ENCODE measurements around the gene RBFOX1.

The RBFOX1 gene

DNA sequence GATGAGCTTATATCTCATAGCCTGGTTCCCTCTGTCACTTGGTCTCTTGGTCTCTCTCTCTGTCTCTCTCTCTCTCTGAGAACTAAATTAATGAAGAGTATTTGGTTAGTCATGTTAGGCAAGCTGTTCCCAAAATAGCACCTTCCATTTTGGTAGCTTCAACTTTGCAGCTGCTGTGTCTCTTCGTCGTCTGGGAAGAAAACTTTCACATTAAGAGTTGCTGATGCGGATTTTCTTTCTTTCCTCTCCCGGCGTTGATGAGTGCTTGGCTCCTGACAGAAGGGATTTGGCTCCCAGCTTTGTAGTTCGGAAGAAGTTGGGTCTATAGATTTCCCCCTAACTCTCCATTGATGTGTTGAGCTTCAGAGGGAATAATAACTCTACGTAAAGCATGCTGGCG lies at the start of gene RBFOX1:
RBFOX1 (plus strand) TSS at position 235 of the 400 bp plus-strand sequence.
- Histone ChIP-seq H3K4me1 (ENCODE audit: control insufficient read depth, insufficient read depth, low read length) (no peaks in the 10 kb centered on the region), H3K36me3 (ENCODE audit: control insufficient read depth, insufficient read depth, low read length) (no peaks in the 10 kb centered on the region), H3K9ac (ENCODE audit: low read length) (no peak within 1 kb of the TSS), H3K9me3 (ENCODE audit: control insufficient read depth, low read length) (no peaks in the 10 kb centered on the region), H3K27me3 (ENCODE audit: control insufficient read depth, insufficient read depth, low read length) (no peaks in the 10 kb centered on the region), H3K4me3 (ENCODE audit: low read length) (no peak within 1 kb of the TSS)

DNA sequence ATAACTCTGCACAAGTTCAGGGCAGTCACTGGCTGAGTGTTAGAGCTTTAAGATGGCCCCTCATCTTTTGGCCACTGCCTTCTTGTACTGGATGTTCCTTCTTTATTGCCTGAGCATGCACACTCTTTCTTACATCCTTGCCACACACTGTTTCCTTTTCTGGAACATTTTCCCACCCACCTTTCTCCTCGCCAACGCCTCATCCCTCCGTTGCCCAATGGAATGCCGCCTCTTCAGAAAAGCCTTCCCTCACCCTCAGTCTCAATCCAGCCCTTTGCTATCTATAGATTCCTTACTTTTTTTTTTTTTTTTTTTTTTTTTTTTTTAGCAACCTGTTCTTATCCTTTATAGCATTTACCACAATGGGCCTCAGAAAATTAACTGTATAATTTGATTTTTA lies 47.9 kb upstream of the RBFOX1 start:
- no peaks in the 10 kb centered on the region for H3K9me3 ChIP-seq (ENCODE audit: control insufficient read depth, low read length)
- no peaks in the 10 kb centered on the region for H3K4me1 ChIP-seq (ENCODE audit: control insufficient read depth, insufficient read depth, low read length)
- no peaks in the 10 kb centered on the region for H3K27me3 ChIP-seq (ENCODE audit: control insufficient read depth, insufficient read depth, low read length)
- H3K9ac ChIP-seq (ENCODE audit: low read length), result no peak overlapping the region
- H3K36me3 ChIP-seq (ENCODE audit: control insufficient read depth, insufficient read depth, low read length), result no peaks in the 10 kb centered on the region
- no peak overlapping the region for H3K4me3 ChIP-seq (ENCODE audit: low read length)

DNA sequence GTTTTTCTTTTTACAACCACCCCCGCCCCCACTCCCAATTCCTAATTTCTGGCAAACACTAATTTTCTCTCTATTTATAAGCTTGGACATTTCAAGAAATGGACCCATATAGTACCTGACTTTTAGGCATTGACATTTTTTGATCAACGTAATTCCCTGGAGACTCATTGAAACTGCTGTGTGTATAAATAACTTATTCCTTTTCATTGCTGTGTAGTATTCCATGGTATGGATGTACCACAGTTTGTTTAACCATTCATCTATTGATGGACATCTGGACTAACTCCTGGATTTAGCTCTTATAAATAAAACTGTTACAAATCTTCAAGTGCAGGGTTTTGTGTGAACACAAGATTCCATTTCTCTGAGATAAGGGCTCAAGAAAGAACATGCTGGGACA lies 47.1 kb upstream of the RBFOX1 start:
- Histone ChIP-seq H3K36me3 (ENCODE audit: control insufficient read depth, insufficient read depth, low read length) (no peaks in the 10 kb centered on the region), H3K9ac (ENCODE audit: low read length) (no peak overlapping the region), H3K4me3 (ENCODE audit: low read length) (no peak overlapping the region), H3K9me3 (ENCODE audit: control insufficient read depth, low read length) (no peaks in the 10 kb centered on the region), H3K27me3 (ENCODE audit: control insufficient read depth, insufficient read depth, low read length) (no peaks in the 10 kb centered on the region), H3K4me1 (ENCODE audit: control insufficient read depth, insufficient read depth, low read length) (no peaks in the 10 kb centered on the region)

DNA sequence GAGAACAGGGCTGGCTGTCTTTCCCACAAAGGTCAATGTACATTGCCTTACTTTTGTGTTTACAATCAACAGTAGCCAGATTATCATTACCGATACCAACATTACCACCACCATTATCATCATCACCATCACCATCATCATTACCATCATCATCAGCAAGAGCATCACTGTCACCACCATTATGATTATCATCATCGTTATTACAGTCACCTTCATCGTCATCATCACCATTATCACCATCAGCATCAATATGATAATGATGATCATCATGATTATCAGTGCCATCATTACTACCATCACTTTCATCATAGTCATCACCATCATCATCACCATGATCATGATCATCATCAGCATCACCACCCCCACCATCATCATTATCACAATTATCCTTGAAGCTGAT lies 43.3 kb upstream of the RBFOX1 start:
- Histone ChIP-seq H3K9me3 (ENCODE audit: control insufficient read depth, low read length) (no peaks in the 10 kb centered on the region), H3K9ac (ENCODE audit: low read length) (no peak overlapping the region), H3K4me3 (ENCODE audit: low read length) (no peak overlapping the region), H3K27me3 (ENCODE audit: control insufficient read depth, insufficient read depth, low read length) (no peaks in the 10 kb centered on the region), H3K36me3 (ENCODE audit: control insufficient read depth, insufficient read depth, low read length) (no peaks in the 10 kb centered on the region), H3K4me1 (ENCODE audit: control insufficient read depth, insufficient read depth, low read length) (no peaks in the 10 kb centered on the region)

DNA sequence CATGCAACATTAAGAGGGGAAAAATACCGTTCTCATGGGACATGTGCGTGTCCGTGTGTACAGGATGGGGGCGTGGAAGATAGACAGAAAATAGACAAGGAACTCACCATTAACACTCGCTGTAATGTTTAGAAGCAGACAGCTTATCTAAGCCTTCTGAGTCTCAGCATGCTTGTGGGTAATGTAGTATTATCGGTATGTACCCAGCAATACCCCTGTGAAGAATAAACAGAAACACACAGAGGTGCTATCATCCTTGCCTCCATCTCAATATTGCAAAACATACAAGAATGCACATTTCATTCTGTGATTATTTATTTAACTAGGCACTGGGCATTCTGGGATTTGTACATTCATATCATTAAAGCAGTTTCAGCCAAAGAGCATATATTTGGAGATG lies 42.0 kb upstream of the RBFOX1 start:
- Histone ChIP-seq H3K27me3 (ENCODE audit: control insufficient read depth, insufficient read depth, low read length) (no peaks in the 10 kb centered on the region), H3K4me3 (ENCODE audit: low read length) (no peak overlapping the region), H3K36me3 (ENCODE audit: control insufficient read depth, insufficient read depth, low read length) (no peaks in the 10 kb centered on the region), H3K9me3 (ENCODE audit: control insufficient read depth, low read length) (no peaks in the 10 kb centered on the region), H3K9ac (ENCODE audit: low read length) (no peak overlapping the region), H3K4me1 (ENCODE audit: control insufficient read depth, insufficient read depth, low read length) (no peaks in the 10 kb centered on the region)

DNA sequence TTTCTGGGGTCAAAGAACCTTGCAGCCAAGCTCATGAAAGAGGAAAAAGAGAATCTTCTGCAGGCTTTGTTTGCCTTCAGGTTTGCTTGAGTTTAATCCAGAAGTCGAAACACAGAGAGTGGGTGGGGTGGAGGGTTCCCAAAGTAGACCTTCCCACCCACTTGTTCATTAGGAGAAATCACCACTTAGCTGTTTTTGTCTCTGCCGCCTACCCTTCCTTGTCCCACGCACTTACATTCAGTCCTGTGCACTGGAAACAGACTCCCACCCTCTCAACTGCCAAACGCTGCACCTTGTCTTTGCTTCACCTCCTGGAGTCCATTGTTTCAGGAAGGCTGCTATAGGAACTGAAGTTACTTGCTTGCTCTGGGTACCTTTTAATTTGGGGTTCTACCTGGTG lies 38.6 kb upstream of the RBFOX1 start:
- no peak overlapping the region for H3K9ac ChIP-seq (ENCODE audit: low read length)
- H3K36me3 ChIP-seq (ENCODE audit: control insufficient read depth, insufficient read depth, low read length), result no peaks in the 10 kb centered on the region
- H3K9me3 ChIP-seq (ENCODE audit: control insufficient read depth, low read length), result no peaks in the 10 kb centered on the region
- H3K4me3 ChIP-seq (ENCODE audit: low read length), result no peak overlapping the region
- H3K27me3 ChIP-seq (ENCODE audit: control insufficient read depth, insufficient read depth, low read length), result no peaks in the 10 kb centered on the region
- H3K4me1 ChIP-seq (ENCODE audit: control insufficient read depth, insufficient read depth, low read length), result no peaks in the 10 kb centered on the region

DNA sequence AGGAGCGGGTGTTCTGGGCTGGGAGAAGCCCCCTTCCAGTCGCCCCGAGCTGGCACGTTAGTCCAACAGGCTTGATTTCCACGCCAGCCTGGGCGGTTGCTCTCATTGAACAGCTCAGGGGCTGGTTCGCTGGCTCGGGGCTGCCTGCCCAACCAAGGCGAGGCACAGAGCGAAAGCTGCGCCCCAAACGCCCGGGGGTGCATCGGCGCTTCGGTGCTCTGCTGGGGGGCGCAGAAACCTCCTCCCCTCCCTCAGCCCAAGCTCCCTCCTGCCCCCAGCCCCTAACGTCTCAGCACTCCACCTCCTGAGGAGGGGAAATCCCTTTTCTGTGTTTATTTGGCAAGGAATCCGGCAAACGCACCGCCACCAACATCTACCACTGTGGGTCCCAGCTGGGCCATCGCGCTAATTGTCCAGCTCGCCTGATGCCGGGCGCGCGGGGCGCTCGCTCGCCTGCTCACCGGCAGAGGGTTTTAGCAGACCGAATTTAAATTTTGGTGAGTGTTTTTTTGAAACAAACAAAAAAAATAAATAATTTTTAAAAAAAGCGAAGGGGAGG lies 29.5 kb upstream of the RBFOX1 start:
- Histone ChIP-seq H3K9ac (ENCODE audit: low read length) (no peak overlapping the region), H3K4me1 (ENCODE audit: control insufficient read depth, insufficient read depth, low read length) (no peaks in the 10 kb centered on the region), H3K4me3 (ENCODE audit: low read length) (no peak overlapping the region), H3K36me3 (ENCODE audit: control insufficient read depth, insufficient read depth, low read length) (no peaks in the 10 kb centered on the region), H3K27me3 (ENCODE audit: control insufficient read depth, insufficient read depth, low read length) (peaks cover 15% of the 10 kb centered on the region), H3K9me3 (ENCODE audit: control insufficient read depth, low read length) (no peaks in the 10 kb centered on the region)

DNA sequence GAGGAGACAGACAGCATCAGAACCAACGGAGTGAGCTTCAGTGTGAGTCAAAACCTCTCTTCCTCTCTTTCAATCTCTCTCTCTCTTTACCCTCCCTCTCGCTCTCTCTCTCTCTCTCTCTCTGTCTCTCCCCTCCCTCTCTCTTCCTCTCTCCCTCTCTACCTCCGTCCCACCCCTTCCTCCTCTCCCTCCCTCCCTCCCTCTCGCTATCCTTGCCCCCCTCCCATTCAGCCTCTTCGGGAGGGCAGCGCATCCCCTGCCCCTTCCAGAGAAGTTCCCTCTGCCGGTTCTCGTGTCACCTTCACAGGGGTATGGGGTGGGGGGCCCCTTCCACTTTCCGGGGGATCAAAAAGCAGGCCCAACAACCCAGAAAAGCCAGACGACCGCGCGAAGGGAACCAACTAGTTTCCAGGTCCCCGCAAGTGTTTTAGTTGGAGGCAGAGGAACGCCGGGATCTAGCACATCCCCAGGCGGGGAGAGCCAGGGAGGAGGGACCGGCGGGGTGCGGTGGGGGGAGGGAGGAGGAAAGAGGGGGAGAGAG lies 28.9 kb upstream of the RBFOX1 start:
- Histone ChIP-seq H3K36me3 (ENCODE audit: control insufficient read depth, insufficient read depth, low read length) (no peaks in the 10 kb centered on the region), H3K27me3 (ENCODE audit: control insufficient read depth, insufficient read depth, low read length) (peaks cover 15% of the 10 kb centered on the region), H3K9me3 (ENCODE audit: control insufficient read depth, low read length) (no peaks in the 10 kb centered on the region), H3K4me3 (ENCODE audit: low read length) (no peak overlapping the region), H3K9ac (ENCODE audit: low read length) (no peak overlapping the region), H3K4me1 (ENCODE audit: control insufficient read depth, insufficient read depth, low read length) (no peaks in the 10 kb centered on the region)

DNA sequence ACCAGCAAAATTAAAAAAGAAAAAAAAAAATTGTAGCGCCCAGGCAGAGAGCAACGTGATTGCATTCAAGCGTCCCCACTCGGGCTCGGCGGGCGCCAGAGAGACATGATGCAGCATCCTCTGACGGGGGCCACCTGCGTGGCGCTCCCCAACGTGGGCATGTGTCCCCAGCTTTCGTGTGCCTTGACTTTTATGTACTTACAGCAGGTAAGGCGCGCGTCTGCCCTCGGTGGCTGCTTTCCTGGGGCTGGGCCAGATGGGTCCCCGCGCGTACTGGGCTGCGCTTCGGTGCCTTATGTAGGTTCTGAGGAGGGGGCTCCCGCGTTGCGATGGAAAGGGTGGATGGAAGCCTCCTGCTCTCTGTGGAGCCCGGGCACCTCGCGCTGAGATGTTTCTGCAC lies 28.4 kb upstream of the RBFOX1 start:
- no peaks in the 10 kb centered on the region for H3K9me3 ChIP-seq (ENCODE audit: control insufficient read depth, low read length)
- no peaks in the 10 kb centered on the region for H3K4me1 ChIP-seq (ENCODE audit: control insufficient read depth, insufficient read depth, low read length)
- H3K36me3 ChIP-seq (ENCODE audit: control insufficient read depth, insufficient read depth, low read length), result no peaks in the 10 kb centered on the region
- no peak overlapping the region for H3K9ac ChIP-seq (ENCODE audit: low read length)
- peaks cover 15% of the 10 kb centered on the region for H3K27me3 ChIP-seq (ENCODE audit: control insufficient read depth, insufficient read depth, low read length)
- H3K4me3 ChIP-seq (ENCODE audit: low read length), result no peak overlapping the region

DNA sequence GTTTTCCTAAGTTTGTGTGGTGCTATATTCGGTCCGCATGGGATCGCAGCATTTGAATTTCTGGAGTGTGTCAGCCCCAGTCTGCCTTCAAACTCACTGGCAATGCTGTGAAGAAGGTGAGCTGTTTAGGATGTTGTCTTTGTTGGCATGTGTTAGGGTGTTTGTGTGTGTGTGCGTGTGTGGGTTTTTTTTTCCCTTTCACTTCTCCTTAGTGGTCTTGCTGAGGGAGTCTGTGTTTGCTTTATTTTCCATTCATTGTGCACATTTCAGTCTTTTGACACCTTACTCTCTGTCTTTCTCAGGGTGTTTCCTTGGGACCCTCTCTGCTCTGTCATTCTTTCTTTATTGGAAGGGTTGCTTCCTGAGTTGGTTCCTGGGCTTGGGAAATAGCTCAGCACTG lies 27.7 kb upstream of the RBFOX1 start:
- Histone ChIP-seq H3K27me3 (ENCODE audit: control insufficient read depth, insufficient read depth, low read length) (peaks cover 15% of the 10 kb centered on the region), H3K4me1 (ENCODE audit: control insufficient read depth, insufficient read depth, low read length) (no peaks in the 10 kb centered on the region), H3K36me3 (ENCODE audit: control insufficient read depth, insufficient read depth, low read length) (no peaks in the 10 kb centered on the region), H3K9me3 (ENCODE audit: control insufficient read depth, low read length) (no peaks in the 10 kb centered on the region), H3K4me3 (ENCODE audit: low read length) (no peak overlapping the region), H3K9ac (ENCODE audit: low read length) (no peak overlapping the region)

DNA sequence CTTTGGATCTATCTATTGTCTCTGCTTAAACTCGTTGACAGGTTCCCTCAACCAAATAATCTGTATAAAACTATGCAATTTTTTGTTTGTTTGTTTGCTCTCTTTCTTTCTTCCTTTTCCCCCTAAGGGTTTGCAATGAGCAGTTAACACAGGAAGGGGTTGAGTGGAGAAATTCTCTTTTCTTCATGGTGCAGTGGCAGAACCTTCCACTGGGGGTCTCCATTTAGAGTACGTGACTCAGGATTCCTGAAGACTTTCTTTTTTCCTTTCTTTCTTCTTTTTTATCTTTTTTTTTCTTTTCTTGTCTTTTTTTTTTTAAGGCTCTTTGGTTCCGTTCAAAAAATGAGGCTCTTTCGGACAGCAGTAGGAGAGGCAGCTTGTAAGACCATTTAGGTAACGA lies 19.5 kb upstream of the RBFOX1 start:
- Histone ChIP-seq H3K4me1 (ENCODE audit: control insufficient read depth, insufficient read depth, low read length) (no peaks in the 10 kb centered on the region), H3K9ac (ENCODE audit: low read length) (no peak overlapping the region), H3K4me3 (ENCODE audit: low read length) (no peak overlapping the region), H3K36me3 (ENCODE audit: control insufficient read depth, insufficient read depth, low read length) (no peaks in the 10 kb centered on the region), H3K27me3 (ENCODE audit: control insufficient read depth, insufficient read depth, low read length) (no peaks in the 10 kb centered on the region), H3K9me3 (ENCODE audit: control insufficient read depth, low read length) (no peaks in the 10 kb centered on the region)

DNA sequence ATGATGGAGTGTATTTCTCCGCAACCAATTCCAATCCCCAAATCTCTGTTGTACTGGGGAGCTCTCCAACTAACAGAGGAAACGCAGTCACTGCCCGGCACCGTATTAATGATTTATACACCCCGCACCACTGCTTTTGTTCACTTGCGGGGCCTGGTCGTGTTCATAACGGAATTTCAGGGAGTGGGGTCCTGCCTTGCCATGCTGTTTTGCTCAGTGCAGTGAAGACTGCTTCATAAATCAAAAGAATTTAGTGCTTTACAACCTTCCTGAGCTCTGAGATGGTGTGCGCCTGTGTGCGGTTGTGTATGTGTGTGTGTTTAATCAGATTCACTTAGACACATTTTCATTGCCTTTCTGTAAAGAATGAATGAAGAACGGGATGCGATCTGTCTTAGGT lies 18.5 kb upstream of the RBFOX1 start:
- Histone ChIP-seq H3K27me3 (ENCODE audit: control insufficient read depth, insufficient read depth, low read length) (no peaks in the 10 kb centered on the region), H3K9ac (ENCODE audit: low read length) (no peak overlapping the region), H3K4me1 (ENCODE audit: control insufficient read depth, insufficient read depth, low read length) (no peaks in the 10 kb centered on the region), H3K9me3 (ENCODE audit: control insufficient read depth, low read length) (no peaks in the 10 kb centered on the region), H3K4me3 (ENCODE audit: low read length) (no peak overlapping the region), H3K36me3 (ENCODE audit: control insufficient read depth, insufficient read depth, low read length) (no peaks in the 10 kb centered on the region)

DNA sequence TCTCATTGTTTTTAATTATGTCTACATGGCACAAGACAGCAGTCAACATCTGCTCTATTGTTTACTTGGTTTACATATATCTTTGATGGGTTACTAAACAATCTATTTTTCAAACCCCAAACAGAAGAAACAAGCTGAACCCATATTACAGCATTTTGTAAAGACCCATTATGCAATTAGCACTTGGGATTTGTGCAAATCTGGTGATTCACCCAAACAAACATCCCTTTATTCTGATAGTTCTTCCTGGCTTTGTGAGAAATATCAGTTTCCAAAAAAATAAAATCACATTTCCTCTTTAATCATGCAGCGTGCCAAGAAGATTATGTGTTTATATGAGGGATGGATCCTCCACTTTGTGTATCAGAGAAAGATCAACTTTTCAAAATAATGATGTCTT lies 16.8 kb upstream of the RBFOX1 start:
- Histone ChIP-seq H3K27me3 (ENCODE audit: control insufficient read depth, insufficient read depth, low read length) (no peaks in the 10 kb centered on the region), H3K36me3 (ENCODE audit: control insufficient read depth, insufficient read depth, low read length) (no peaks in the 10 kb centered on the region), H3K9ac (ENCODE audit: low read length) (no peak overlapping the region), H3K4me1 (ENCODE audit: control insufficient read depth, insufficient read depth, low read length) (no peaks in the 10 kb centered on the region), H3K4me3 (ENCODE audit: low read length) (no peak overlapping the region), H3K9me3 (ENCODE audit: control insufficient read depth, low read length) (no peaks in the 10 kb centered on the region)

All from mucosa of stomach (tissue), 1 donor.